ENCODE results near the gene KLHL15. TPM values are rescaled to one million over a fixed set of nuclear protein-coding genes. Genes with fewer than 3 reads are reported as not detected.

KLHL15 gene
- total and polyA plus RNA-seq, 9 donors, result 3.7 to 19.2 (median 12.6) TPM

GRCh38 chrX:23954396-23954795, 72.6 kb downstream of the KLHL15 start:
- no peak for DNase-seq
- Histone ChIP-seq H3K27me3 (no peaks in the 10 kb centered on the region), H3K4me3 (no peak overlapping the region), H3K36me3 (no peaks in the 10 kb centered on the region), H3K27ac (no peak overlapping the region), H3K4me1 (ENCODE audit: insufficient read depth) (no peaks in the 10 kb centered on the region), H3K9me3 (no peaks in the 10 kb centered on the region)
- TF ChIP-seq POLR2A (IDR thresholded peaks at IDR 0.05), result no peak
- no peak for TF ChIP-seq EP300 (IDR thresholded peaks at IDR 0.05)
- TF ChIP-seq CTCF (IDR thresholded peaks at IDR 0.05), result no peak
- intact Hi-C loops (cut with DNase I), result no loop called here
- 67 to 78% (median 67%) methylated on average over 4 of the region's 4 CpGs for whole genome bisulfite sequencing, 3 donors

GRCh38 chrX:23953908-23954269, 73.1 kb downstream of the KLHL15 start:
- H3K4me3 ChIP-seq, result no peak overlapping the region
- H3K9me3 ChIP-seq, result no peaks in the 10 kb centered on the region
- 88 to 90% (median 89%) methylated on average over 11 of the region's 11 CpGs for WGBS, 3 donors
- TF ChIP-seq POLR2A (IDR thresholded peaks at IDR 0.05) (no peak), EP300 (IDR thresholded peaks at IDR 0.05) (no peak), CTCF (IDR thresholded peaks at IDR 0.05) (no peak)
- H3K27me3 ChIP-seq, result no peaks in the 10 kb centered on the region
- DNase-seq, result no peak
- no peaks in the 10 kb centered on the region for H3K4me1 ChIP-seq (ENCODE audit: insufficient read depth)
- no peaks in the 10 kb centered on the region for H3K36me3 ChIP-seq
- H3K27ac ChIP-seq, result no peak overlapping the region
- intact Hi-C loops (cut with DNase I), result no loop called here

GRCh38 chrX:23952984-23953907, 73.7 kb downstream of the KLHL15 start:
- no peak for DNase-seq
- H3K27me3 ChIP-seq, result no peaks in the 10 kb centered on the region
- H3K9me3 ChIP-seq, result no peaks in the 10 kb centered on the region
- H3K27ac ChIP-seq, result no peak overlapping the region
- no peak overlapping the region for H3K4me3 ChIP-seq
- WGBS, 3 donors, result 38 to 53% (median 45%) methylated on average over 9 of the region's 9 CpGs
- H3K4me1 ChIP-seq (ENCODE audit: insufficient read depth), result no peaks in the 10 kb centered on the region
- TF ChIP-seq EP300 (IDR thresholded peaks at IDR 0.05), result no peak
- TF ChIP-seq POLR2A (IDR thresholded peaks at IDR 0.05), result no peak
- TF ChIP-seq CTCF (IDR thresholded peaks at IDR 0.05), result no peak
- no peaks in the 10 kb centered on the region for H3K36me3 ChIP-seq
- intact Hi-C loops (cut with DNase I), result no loop called here

GRCh38 chrX:23952391-23952790, 74.6 kb downstream of the KLHL15 start:
- no peaks in the 10 kb centered on the region for H3K36me3 ChIP-seq
- 65 to 71% (median 70%) methylated on average over 3 of the region's 3 CpGs for WGBS, 3 donors
- TF ChIP-seq POLR2A (IDR thresholded peaks at IDR 0.05), result no peak
- TF ChIP-seq EP300 (IDR thresholded peaks at IDR 0.05), result no peak
- TF ChIP-seq CTCF (IDR thresholded peaks at IDR 0.05), result no peak
- no peaks in the 10 kb centered on the region for H3K27me3 ChIP-seq
- H3K27ac ChIP-seq, result no peak overlapping the region
- no peak for DNase-seq
- no peaks in the 10 kb centered on the region for H3K9me3 ChIP-seq
- H3K4me3 ChIP-seq, result no peak overlapping the region
- H3K4me1 ChIP-seq (ENCODE audit: insufficient read depth), result no peaks in the 10 kb centered on the region
- intact Hi-C loops (cut with DNase I), result no loop called here
